Stomach (tissue), 9 donors: ENCODE measurements around the gene RAE1. TPM values are rescaled to one million over a fixed set of nuclear protein-coding genes. Genes with fewer than 3 reads are reported as not detected.

Experiments
- DNase-seq, 2 donors: peaks; one replicate each; pipeline versions ENCODE4 v3.0.0 to v3.0.0-alpha.2; 2013 to 2019
- H3K27ac ChIP-seq, 5 donors: fragments of 200-600 bp in 4 of 5; sonication (generic) in 4 of 5; one replicate each; pipeline ENCODE4 v1.5.1; 2013 to 2019; ENCODE audit warnings: mild to moderate bottlenecking in 1 of 5, moderate library complexity in 1 of 5
- H3K27me3 ChIP-seq, 3 donors: fragments of 200-600 bp; sonication (generic); one replicate each; pipeline ENCODE4 v1.5.1; 2017 to 2019; ENCODE audit warnings: mixed run types in 1 of 3
- H3K36me3 ChIP-seq, 4 donors: fragments of 200-600 bp; sonication (generic); 1 replicate in 3 of 4; 2 replicates in 1 of 4; pipeline ENCODE4 v1.5.1; 2016 to 2019
- H3K4me1 ChIP-seq, 4 donors: fragments of 200-600 bp; sonication (generic); one replicate each; pipeline ENCODE4 v1.5.1; 2016 to 2019
- H3K4me3 ChIP-seq, 4 donors: fragments of 200-600 bp; sonication (generic) in 3 of 4; one replicate each; pipeline ENCODE4 v1.5.1; 2016 to 2019; ENCODE audit warnings: mild to moderate bottlenecking in 1 of 4
- H3K9me3 ChIP-seq, 4 donors: fragments of 200-600 bp; sonication (generic); one replicate each; pipeline ENCODE4 v1.5.1; 2016 to 2019
- CTCF ChIP-seq, 7 experiments: fragments of 450-650 bp in 4 of 7; fragments of 200-600 bp in 3 of 7; sonication (generic) in 3 of 7; IDR thresholded peaks; one replicate each; pipeline ENCODE4 v1.5.1; 2016 to 2019; ENCODE audit warnings: antibody characterized with exemption in 7 of 7, control low read depth in 2 of 7, mild to moderate bottlenecking in 1 of 7
- EP300 ChIP-seq: sonication (generic); formaldehyde crosslinking; IDR thresholded peaks from one replicate; pipeline ENCODE4 v1.6.1; 2017; ENCODE audit warnings: antibody characterized with exemption
- POLR2A ChIP-seq, 4 donors: fragments of 450-650 bp; IDR thresholded peaks; one replicate each; pipeline ENCODE4 v1.6.1; 2016; ENCODE audit warnings: antibody characterized with exemption in 4 of 4, control low read depth in 2 of 4, mild to moderate bottlenecking in 1 of 4, moderate library complexity in 1 of 4
- POLR2AphosphoS5 ChIP-seq, 3 donors: sonication (generic); formaldehyde crosslinking; IDR thresholded peaks; one replicate each; pipeline ENCODE4 v1.6.1; 2016; ENCODE audit warnings: antibody characterized with exemption in 3 of 3
- WGBS, 5 donors: extraction: QIAGEN DNeasy Blood & Tissue Kit in 3 of 5; methylation state at CpG; one replicate each; pipeline versions ENCODE4 v1.1.5 to v1.1.7; 2013 to 2018; 5-methylcytosine and 5-hydroxymethylcytosine counted together
- intact Hi-C: fragments of 100-400 bp; cut with DNase I; formaldehyde crosslinking; loops from one replicate; pipeline ENCODE4 v1.15.1; 2023; ENCODE audit warnings: low total_unique reads
- polyA plus RNA-seq, 3 donors: library from polyadenylated mRNA; stranded (reverse); fragments of 200-250 nt; gene quantifications; one replicate each; pipeline ENCODE4 v1.2.3, GENCODE V29; 2013
- total RNA-seq, 5 donors: library from RNA; depleted of rRNA; stranded (reverse); fragments of >200 nt; gene quantifications; one replicate each; pipeline versions ENCODE4 v1.1.0 to v1.2.3, GENCODE V29; 2014 to 2016
- donor health status: healthy with polysubstance abuse.
- donor health status: Bipolar disorder and iron deficiency.
- donor health status: healthy.

Gene RAE1
- total and polyA plus RNA-seq, 8 donors = 6.4 to 65.6 (median 15.2) TPM

- Histone ChIP-seq H3K4me3 (no peak overlapping the region), H3K27ac (no peak overlapping the region), H3K9me3 (no peaks in the 10 kb centered on the region), H3K4me1 (no peaks in the 10 kb centered on the region), H3K36me3 (no peaks in the 10 kb centered on the region), H3K27me3 (peaks cover 0 to 50% (median 0%) of the 10 kb centered on the region in 3 donors)
- WGBS, 5 donors = 74 to 82% (median 78%) methylated on average over 8 of the region's 8 CpGs
- TF ChIP-seq POLR2A (IDR thresholded peaks at IDR 0.05) = no peak
- TF ChIP-seq EP300 = no peak
- TF ChIP-seq CTCF (IDR thresholded peaks at IDR 0.05) = no peak
- no peak for TF ChIP-seq POLR2AphosphoS5 (IDR thresholded peaks at IDR 0.05)
- intact Hi-C loops = no loop called here
- no peak for DNase-seq
Measured at GRCh38 chr20:57315083-57315975, 35.7 kb upstream of the RAE1 start.

- Histone ChIP-seq H3K36me3 (no peaks in the 10 kb centered on the region), H3K4me1 (no peaks in the 10 kb centered on the region), H3K9me3 (no peaks in the 10 kb centered on the region), H3K27me3 (peaks cover 0 to 48% (median 0%) of the 10 kb centered on the region in 3 donors), H3K27ac (no peak overlapping the region), H3K4me3 (no peak overlapping the region)
- intact Hi-C loops = no loop called here
- TF ChIP-seq POLR2A (IDR thresholded peaks at IDR 0.05) (no peak), EP300 (no peak), CTCF (IDR thresholded peaks at IDR 0.05) (no peak), POLR2AphosphoS5 (IDR thresholded peaks at IDR 0.05) (no peak)
- WGBS, 5 donors = 74 to 86% (median 82%) methylated on average over 8 of the region's 8 CpGs
- DNase-seq = no peak
Measured at GRCh38 chr20:57315976-57316480, 35.0 kb upstream of the RAE1 start.

GRCh38 chr20:57316795-57317201 is 34.3 kb upstream of the RAE1 start:
- H3K4me1 ChIP-seq = no peaks in the 10 kb centered on the region
- TF ChIP-seq EP300 = no peak
- no peak for TF ChIP-seq POLR2A (IDR thresholded peaks at IDR 0.05)
- no peak for TF ChIP-seq POLR2AphosphoS5 (IDR thresholded peaks at IDR 0.05)
- no peak for TF ChIP-seq CTCF (IDR thresholded peaks at IDR 0.05)
- peaks cover 0 to 49% (median 2%) of the 10 kb centered on the region in 3 donors for H3K27me3 ChIP-seq
- H3K4me3 ChIP-seq = no peak overlapping the region
- no peaks in the 10 kb centered on the region for H3K36me3 ChIP-seq
- no peak overlapping the region for H3K27ac ChIP-seq
- no peaks in the 10 kb centered on the region for H3K9me3 ChIP-seq
- no peak for DNase-seq
- intact Hi-C loops = no loop called here
- WGBS, 5 donors = 63 to 73% (median 67%) methylated on average over 9 of the region's 9 CpGs

GRCh38 chr20:57317316-57317788 is 33.7 kb upstream of the RAE1 start:
- H3K4me1 ChIP-seq = no peaks in the 10 kb centered on the region
- H3K9me3 ChIP-seq = no peaks in the 10 kb centered on the region
- DNase-seq = no peak
- WGBS, 5 donors = 88 to 95% (median 91%) methylated on average over 8 of the region's 8 CpGs
- H3K4me3 ChIP-seq = no peak overlapping the region
- H3K27me3 ChIP-seq = peaks cover 0 to 53% (median 7%) of the 10 kb centered on the region in 3 donors
- no peak overlapping the region for H3K27ac ChIP-seq
- intact Hi-C loops = no loop called here
- H3K36me3 ChIP-seq = no peaks in the 10 kb centered on the region
- no peak for TF ChIP-seq CTCF (IDR thresholded peaks at IDR 0.05)
- TF ChIP-seq POLR2A (IDR thresholded peaks at IDR 0.05) = no peak
- TF ChIP-seq EP300 = no peak
- no peak for TF ChIP-seq POLR2AphosphoS5 (IDR thresholded peaks at IDR 0.05)
